LHCN-M2 (cell line): ENCODE measurements around the gene C14orf132. TPM values are rescaled to one million over a fixed set of nuclear protein-coding genes. Genes with fewer than 3 reads are reported as not detected.

Source experiments
- DNase-seq: peaks from one replicate; pipeline ENCODE4 v3.0.0-alpha.2; 2012; ENCODE audit warnings: low read depth
- total RNA-seq: library from RNA; depleted of rRNA; stranded (reverse); fragments of >200 nt; gene quantifications from 2 replicates; pipeline ENCODE4 v1.2.3, GENCODE V29; 2014

C14orf132 gene
- total RNA-seq, 1 experiment from 2014 or later = 7.9 TPM

DNA sequence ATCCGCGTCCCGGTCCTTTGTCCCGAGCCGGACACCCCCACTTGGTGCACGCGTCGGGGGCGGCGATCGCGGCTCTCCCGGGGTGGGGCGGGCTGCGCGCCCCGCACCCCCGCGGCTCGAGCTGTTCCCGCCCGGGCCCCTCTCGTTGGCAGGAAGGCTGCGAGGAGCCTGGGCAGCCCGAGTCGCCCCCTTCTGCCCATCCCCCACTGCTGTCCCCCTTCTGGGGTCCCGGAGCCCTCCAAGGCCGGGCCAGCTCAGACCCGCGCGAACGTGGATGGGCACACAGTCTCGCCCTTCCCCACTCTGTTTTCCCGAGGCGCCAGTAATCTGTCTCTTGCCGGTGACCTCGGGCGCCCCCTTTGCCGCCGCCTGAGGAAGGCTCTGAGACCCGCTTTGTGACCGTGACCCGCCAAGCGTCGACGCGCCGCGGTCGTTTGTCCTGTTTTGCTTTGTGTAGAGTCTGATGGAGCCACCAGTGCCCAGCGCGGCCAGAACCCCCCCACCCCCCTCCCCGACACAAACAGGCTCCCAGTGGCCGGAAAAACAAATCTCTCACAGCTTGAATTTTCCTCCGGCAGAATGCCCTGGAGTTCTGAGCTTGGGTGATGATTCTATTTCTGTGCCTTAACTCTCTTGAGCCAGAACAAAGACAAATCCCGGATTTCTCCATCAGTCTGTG, 610 bp downstream of the C14orf132 start:
- DNase-seq = peak; percentile 26

GRCh38 chr14:96040828-96041371, 1.7 kb downstream of the C14orf132 start:
- no peak for DNase-seq

DNA sequence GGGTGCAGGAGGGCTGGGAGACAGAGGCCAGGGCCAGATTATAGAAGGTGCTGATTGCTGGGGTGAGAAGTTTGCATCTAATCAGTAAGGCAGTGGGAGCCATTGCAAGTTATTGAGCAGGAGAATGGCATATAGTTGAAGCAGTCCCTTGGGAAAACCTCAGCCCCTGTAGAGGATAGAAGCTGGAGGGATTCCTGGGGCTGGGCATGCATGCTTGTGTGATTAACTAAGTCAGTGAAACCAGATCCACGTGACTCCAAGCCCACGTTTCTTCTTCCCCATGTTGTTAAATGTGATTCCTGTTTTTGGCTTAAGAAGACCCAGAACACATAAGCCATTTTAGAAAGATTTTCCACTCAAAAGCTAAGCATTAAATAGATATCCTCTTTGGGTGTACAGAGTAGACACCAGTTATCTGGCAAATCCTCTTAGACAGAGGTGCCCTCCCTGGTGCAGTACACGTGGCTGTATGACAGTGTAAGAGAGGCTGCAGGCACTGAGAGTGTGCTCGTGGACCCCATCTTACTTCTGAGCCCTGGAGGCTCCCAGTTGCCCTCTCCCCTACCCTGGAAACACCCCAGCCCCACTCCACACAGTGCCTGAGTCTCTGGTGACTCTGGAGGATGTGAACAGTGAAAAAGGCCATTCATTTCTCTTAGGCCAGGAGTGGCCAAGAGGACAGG, 3.2 kb downstream of the C14orf132 start:
- DNase-seq = peak; percentile 32

DNA sequence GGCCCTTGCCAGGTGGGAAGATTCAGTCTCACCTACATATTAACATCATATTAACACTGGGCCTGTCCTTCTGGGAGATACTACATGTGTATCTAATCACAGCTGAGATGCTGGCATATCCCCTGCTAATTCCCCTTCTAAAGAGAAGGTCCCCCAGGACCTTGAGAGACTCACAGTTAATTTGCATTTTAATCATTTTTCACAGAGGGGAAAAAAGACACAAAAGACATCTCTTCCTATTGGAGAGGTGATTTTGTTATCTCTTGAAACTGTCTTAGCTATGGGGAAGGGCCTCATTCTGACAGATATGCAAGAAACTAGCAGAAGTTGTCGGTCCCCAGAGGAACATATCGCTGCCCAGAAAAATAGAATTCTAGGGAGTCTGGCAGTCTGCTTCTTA, 7.5 kb downstream of the C14orf132 start:
- DNase-seq = no peak

- DNase-seq = no peak
Measured at GRCh38 chr14:96047101-96047500, 7.9 kb downstream of the C14orf132 start.

- DNase-seq = no peak
Measured at GRCh38 chr14:96049932-96050331, 10.8 kb downstream of the C14orf132 start.

- no peak for DNase-seq
Measured at GRCh38 chr14:96050482-96050881, 11.3 kb downstream of the C14orf132 start.

- DNase-seq = no peak
Measured at GRCh38 chr14:96051231-96051630, 12.1 kb downstream of the C14orf132 start.

GRCh38 chr14:96051642-96052540, 12.7 kb downstream of the C14orf132 start:
- DNase-seq = no peak

- DNase-seq = no peak
Measured at GRCh38 chr14:96052541-96053247, 13.5 kb downstream of the C14orf132 start.

- DNase-seq = no peak
Measured at GRCh38 chr14:96053248-96053599, 14.1 kb downstream of the C14orf132 start.

DNA sequence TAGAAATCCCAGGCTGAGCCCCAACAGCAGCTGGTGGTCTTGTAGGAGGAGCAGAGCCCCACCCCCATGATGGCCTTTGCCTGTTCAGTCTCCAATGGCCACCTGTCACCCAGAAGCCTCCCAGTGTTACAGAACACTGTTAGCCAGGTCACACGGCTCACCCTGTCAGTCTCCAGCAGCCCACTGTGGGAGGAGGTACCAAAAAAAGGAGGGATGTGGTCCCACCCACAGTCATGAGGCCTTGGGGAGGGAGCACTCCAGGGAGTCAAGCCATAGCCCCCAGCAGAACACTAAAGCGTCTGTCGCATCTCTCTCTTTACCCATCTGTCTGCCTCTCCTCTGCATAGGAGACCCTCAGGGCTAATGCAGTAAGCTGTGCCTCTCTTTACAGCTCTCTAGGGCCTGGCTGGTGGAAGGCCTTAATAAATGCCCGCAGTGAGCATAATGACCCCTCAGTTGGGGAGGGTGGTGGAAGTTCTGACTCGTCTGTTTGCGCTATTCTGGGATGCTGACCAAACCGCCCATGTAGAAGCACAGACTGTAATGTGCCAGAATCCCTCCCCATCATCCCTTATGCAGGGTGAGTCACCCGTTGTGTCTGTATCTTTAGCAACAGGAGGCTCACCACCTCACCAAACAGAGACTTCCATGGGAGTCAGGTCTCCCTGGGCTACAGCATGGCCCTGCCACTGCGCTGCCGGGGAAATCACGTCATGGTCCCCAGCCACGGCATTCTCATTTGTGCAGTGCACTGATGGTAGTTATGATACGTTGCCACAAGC, 14.6 kb downstream of the C14orf132 start:
- peak; percentile 92 for DNase-seq

DNA sequence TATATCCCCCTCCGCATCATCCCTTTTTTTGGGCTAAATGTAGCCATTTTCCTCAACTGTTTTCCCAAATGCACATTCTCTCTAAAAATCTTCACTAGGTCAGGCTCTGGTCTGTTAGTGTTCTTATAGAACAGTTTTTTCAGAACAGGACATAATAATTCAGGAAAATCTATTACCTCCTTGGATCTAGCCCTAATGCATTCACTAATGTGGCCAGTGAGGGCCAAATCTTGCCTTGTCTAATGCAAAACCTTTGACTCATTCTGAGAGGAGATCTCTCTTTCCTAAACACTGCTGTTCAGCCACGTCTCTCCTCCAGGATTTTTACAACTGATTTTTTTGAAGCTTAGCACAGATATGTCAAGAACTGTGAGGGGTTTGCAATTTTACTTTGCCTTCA, 15.5 kb downstream of the C14orf132 start:
- no peak for DNase-seq

DNA sequence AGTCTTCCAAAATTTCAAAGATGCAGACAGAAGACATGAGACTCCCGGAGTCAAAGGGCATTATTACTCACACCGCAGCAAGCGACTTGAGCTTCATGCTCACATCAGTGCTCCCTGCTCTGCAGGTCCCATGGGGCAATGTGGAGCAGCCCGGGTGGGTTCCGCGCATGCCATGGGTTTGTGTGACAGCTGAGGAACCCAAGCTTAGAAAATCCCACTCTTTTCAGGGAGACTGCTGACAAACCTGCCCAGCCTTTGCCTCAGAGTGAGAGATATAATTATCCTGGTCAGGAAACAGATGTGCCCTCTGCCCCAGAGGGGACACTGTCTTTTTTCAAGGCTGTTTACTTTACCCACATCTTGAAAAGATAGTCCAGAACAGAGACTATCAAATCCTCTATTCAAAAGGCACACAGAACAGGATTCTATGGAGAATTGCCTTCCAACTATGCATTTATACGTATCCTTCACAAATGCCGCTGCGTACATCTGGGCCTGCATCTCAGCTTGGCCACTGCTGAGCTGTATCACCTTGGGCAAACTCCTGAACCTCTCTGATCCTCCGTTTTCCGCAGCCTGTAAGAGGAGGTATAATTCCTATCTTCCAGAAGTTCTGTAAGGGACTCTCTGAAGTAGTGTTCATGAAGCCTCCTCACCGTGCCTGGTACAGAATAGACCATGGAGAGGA, 16.0 kb downstream of the C14orf132 start:
- DNase-seq = peak; percentile 58

- no peak for DNase-seq
Measured at GRCh38 chr14:96055753-96056508, 16.8 kb downstream of the C14orf132 start.

DNA sequence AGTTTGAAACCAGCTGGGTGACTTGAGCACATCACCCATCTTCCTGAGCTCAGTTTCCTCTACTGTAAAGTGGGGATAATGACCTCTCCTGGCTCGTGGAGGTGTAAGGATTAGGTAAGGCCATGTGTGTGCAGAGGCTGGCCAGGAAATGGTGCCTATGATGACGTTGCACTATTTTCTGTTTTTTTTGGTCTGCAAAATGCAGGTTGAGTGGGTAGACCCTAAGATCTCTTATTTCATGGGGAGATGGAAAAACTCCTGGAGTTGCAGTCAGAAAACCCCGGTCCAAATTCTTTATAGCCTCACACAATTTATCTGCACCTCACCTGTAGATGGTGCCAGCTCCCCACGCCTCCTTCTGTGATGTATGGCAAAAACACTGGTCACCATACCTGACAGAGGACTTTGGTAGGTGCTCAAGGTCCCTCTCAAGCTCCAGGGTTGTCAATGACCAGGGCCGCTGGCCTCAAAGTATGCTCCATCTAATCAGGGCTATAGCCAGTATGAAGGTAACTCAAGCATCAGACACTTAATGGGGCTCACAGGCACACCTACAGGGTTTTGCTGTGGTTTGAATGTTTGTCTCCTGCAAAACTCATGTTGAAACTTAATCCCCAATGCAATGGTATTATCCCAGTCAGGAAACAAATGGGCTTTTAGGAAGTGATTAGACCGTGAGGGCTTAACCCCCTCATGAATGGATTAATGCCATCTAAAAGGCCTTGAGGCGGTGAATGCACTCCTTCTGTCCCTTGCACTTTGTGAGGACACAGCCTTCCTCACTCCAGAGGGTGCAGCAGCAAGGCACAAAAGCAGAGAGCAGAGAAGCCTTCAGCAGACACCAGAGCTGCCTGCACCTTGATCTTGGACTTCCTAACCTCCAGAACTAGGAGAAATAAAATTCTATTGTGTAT, 17.6 kb downstream of the C14orf132 start:
- DNase-seq = no peak

GRCh38 chr14:96057738-96058137, 18.6 kb downstream of the C14orf132 start:
- DNase-seq = no peak

- no peak for DNase-seq
Measured at GRCh38 chr14:96058576-96059200, 19.5 kb downstream of the C14orf132 start.
